Cardiac muscle cell (in vitro differentiated cells and primary cell): ENCODE measurements around the gene CYFIP2. TPM values are rescaled to one million over a fixed set of nuclear protein-coding genes. Genes with fewer than 3 reads are reported as not detected.
A peak's percentile ranks its signal among the peaks of the same experiment; 100 is the strongest.

Experiments used
- DNase-seq, 2 donors: peaks; one replicate each; pipeline versions ENCODE4 v3.0.0 to v3.0.0-alpha.2; 2010 to 2017; ENCODE audit warnings: low read depth in 1 of 2, low spot score in 1 of 2
- H3K27ac ChIP-seq: fragments of 200-600 bp; sonication (generic); 2 replicates; pipeline ENCODE4 v1.5.1; 2016
- H3K27me3 ChIP-seq: fragments of 200-600 bp; sonication (generic); 2 replicates; pipeline ENCODE4 v1.6.0; 2016; ENCODE audit warnings: control low read depth
- H3K36me3 ChIP-seq: fragments of 200-600 bp; sonication (generic); 2 replicates; pipeline ENCODE4 v1.5.1; 2016; ENCODE audit warnings: control low read depth
- H3K4me1 ChIP-seq: fragments of 200-600 bp; sonication (generic); 2 replicates; pipeline ENCODE4 v1.8.1; 2017; ENCODE audit warnings: low read depth, mild to moderate bottlenecking, mixed run types
- H3K4me3 ChIP-seq: fragments of 200-600 bp; sonication (generic); 2 replicates; pipeline ENCODE4 v1.5.1; 2016; ENCODE audit warnings: mild to moderate bottlenecking
- H3K9me3 ChIP-seq: fragments of 200-600 bp; sonication (generic); 2 replicates; pipeline ENCODE4 v1.5.1; 2017; ENCODE audit warnings: low read depth, mild to moderate bottlenecking, control low read depth
- CTCF ChIP-seq: IDR thresholded peaks from 2 replicates; pipeline ENCODE4 v1.5.1; 2012; ENCODE audit warnings: low read depth, mild to moderate bottlenecking, low read length
- polyA plus RNA-seq: library from polyadenylated mRNA; unstranded; fragments of >200 nt; fragmentation: Nextera tagmentation; extraction: Ambion mirVana; gene quantifications from 2 replicates; pipeline ENCODE4 v1.2.1, GENCODE V29; 2016
- total RNA-seq: library from RNA; depleted of rRNA; stranded (reverse); fragments of >200 nt; gene quantifications from 2 replicates; pipeline ENCODE4 v1.2.3, GENCODE V29; 2016

CYFIP2 gene
- total and polyA plus RNA-seq, 2 experiments from 2014 or later: 126 to 299 TPM

- Histone ChIP-seq H3K9me3 (no peaks in the 10 kb centered on the region), H3K4me1 (no peaks in the 10 kb centered on the region), H3K4me3 (no peak overlapping the region), H3K27ac (no peak overlapping the region), H3K27me3 (no peaks in the 10 kb centered on the region), H3K36me3 (peaks cover 36% of the 10 kb centered on the region)
- TF ChIP-seq CTCF: no peak
- DNase-seq: no peak
These were observed 90.7 kb downstream of the CYFIP2 start for GRCh38 chr5:157356576-157356975.

GRCh38 chr5:157357823-157358222 lies 91.9 kb downstream of the CYFIP2 start:
- no peak overlapping the region for H3K27ac ChIP-seq
- no peaks in the 10 kb centered on the region for H3K27me3 ChIP-seq
- peaks cover 40% of the 10 kb centered on the region for H3K36me3 ChIP-seq
- H3K4me3 ChIP-seq: no peak overlapping the region
- TF ChIP-seq CTCF: no peak
- no peaks in the 10 kb centered on the region for H3K9me3 ChIP-seq
- no peaks in the 10 kb centered on the region for H3K4me1 ChIP-seq
- DNase-seq: no peak

- H3K27me3 ChIP-seq: no peaks in the 10 kb centered on the region
- peaks cover 39% of the 10 kb centered on the region for H3K36me3 ChIP-seq
- H3K4me1 ChIP-seq: no peaks in the 10 kb centered on the region
- no peak overlapping the region for H3K27ac ChIP-seq
- no peak for DNase-seq
- no peak overlapping the region for H3K4me3 ChIP-seq
- TF ChIP-seq CTCF: no peak
- H3K9me3 ChIP-seq: no peaks in the 10 kb centered on the region
These were observed 92.9 kb downstream of the CYFIP2 start for GRCh38 chr5:157358871-157359270.

GRCh38 chr5:157359356-157360055 lies 93.6 kb downstream of the CYFIP2 start:
- Histone ChIP-seq H3K27me3 (no peaks in the 10 kb centered on the region), H3K4me3 (no peak overlapping the region), H3K27ac (no peak overlapping the region), H3K9me3 (no peaks in the 10 kb centered on the region), H3K4me1 (no peaks in the 10 kb centered on the region), H3K36me3 (peaks cover 38% of the 10 kb centered on the region)
- DNase-seq: no peak
- no peak for TF ChIP-seq CTCF

- Histone ChIP-seq H3K27me3 (no peaks in the 10 kb centered on the region), H3K36me3 (peaks cover 43% of the 10 kb centered on the region), H3K4me3 (no peak overlapping the region), H3K4me1 (peaks cover 2% of the 10 kb centered on the region), H3K9me3 (no peaks in the 10 kb centered on the region), H3K27ac (no peak overlapping the region)
- TF ChIP-seq CTCF: no peak
- peak in 1 of 2 donors; percentile 84 for DNase-seq
These were observed 96.1 kb downstream of the CYFIP2 start for GRCh38 chr5:157362012-157362411.
